DMS153 treated with DMSO at 0.1 percent for 48 hours (cell line): ENCODE data around the gene UBALD2.
"Not testable (repeated sequence)": the region's sequence is repeated elsewhere in the genome, so short reads cannot be mapped to it uniquely, and the experiment has no call there.

Experiments
- DNase-seq: peaks from one replicate; lab custom pipeline; 2025; ENCODE audit not compliant: unreplicated experiment; lab: John Stamatoyannopoulos, UW

The UBALD2 gene

DNA sequence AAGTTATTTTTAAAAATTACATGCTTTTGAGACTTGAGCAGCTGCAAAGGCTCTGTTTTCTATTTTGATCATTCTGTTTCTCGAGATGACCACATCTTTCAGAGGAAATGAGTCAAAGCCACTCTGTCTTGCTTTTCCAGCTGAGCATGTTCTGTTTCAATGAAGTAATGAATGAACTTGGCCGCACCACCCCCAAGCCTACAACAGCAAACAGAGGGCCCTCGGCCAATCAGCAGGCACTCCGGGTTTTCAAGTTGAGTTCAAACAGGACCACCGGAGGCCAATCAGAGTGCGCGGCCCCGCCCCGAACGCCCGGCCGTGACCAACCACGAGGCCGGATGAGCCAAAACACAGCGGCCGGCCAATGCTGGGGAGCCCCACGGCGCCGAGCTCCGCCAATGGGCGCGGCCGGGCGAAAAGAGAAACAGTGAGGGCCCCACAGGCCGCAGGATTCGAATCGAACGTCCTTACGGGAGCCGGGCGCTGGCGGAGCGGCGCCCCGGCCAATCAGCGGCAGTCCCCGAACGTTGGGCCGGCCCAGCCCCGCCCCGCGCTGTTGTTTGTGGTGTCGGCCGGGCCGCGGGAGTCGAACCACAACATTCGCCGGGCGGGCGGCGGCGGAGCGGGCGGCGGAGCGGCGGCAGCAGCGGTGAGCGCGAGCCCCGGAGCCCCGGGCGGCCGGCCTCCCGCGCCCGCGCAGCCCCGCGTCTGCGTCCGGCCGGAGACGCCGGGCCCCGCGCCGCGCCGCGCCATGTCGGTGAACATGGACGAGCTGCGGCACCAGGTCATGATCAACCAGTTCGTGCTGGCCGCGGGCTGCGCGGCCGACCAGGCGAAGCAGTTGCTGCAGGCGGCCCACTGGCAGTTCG is at the start of gene UBALD2:
TSS of gene UBALD2 (plus strand) at position 594 of the 869 bp plus-strand sequence. CDS start at position 752, 158 bp downstream.
- DNase-seq, result peak; percentile 96

DNA sequence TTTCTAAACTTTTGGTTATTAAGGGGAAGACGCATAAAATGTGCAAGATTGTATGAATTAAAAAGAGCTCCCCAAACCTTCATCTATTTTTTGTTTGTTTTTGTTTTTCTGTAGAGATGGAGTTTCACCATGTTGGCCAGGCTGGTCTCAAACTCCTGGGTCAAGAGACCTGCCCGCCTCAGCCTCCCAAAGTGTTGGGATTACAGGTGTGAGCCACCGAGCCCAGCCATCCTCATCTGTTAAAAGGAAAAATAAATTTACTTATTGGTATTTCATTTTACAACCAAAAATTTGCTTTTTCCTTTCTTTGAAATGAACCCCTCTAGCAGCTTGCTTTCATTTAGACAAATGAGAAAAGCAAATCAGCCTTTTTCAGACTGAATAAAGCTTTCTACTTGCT is 48.1 kb upstream of the UBALD2 start:
- DNase-seq, result no peak

DNA sequence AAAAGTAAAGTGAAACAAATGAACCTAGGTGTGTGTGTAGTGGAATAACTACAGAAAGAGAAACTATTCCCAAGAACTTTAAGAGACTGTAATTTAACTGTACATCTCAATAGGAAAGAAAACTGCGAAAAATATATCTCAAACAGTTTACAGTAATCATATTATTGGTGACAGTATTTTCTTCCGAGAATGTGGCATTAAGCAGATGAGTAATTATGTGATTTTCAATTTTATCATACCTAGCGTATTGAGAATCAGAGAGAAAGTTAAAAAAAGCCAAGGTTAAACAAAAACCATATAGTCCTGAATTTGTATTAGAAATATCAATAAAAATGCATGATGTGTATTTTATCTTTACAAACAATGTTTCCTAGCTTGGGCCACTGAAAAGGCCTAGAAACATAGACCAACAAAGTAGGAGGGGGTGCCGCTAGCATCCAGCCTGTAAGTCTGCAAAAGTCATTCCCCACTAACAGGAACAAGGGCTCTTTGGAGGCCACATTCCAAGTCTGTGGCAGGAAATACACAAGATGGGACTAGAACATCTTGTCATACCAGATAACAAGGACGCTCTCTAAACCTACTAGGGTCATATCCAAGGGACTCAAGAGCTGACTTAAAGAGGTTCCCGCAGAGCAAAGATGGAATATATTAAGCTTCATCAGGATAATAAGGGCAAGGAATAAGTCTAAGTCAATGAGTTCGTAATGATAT is 45.3 kb upstream of the UBALD2 start:
- DNase-seq, result no peak

DNA sequence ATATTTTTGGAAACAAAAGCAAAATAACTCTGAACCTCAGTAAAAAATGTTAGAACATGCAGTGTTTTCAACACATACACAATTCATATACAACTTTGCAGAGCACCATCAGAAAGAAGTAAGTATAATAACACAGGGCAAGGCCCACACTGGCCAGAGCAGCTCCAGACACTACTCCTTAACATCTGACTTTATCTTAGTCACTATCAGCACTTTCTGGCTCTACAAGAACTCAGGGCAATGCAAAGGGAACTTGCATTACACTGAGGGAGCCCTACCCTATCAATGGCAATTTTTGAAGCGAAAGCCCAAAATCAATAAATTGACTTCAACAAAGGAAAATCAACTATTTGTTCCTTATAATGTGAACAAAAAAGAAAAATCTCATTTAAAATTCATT is 41.3 kb upstream of the UBALD2 start:
- no peak for DNase-seq

DNA sequence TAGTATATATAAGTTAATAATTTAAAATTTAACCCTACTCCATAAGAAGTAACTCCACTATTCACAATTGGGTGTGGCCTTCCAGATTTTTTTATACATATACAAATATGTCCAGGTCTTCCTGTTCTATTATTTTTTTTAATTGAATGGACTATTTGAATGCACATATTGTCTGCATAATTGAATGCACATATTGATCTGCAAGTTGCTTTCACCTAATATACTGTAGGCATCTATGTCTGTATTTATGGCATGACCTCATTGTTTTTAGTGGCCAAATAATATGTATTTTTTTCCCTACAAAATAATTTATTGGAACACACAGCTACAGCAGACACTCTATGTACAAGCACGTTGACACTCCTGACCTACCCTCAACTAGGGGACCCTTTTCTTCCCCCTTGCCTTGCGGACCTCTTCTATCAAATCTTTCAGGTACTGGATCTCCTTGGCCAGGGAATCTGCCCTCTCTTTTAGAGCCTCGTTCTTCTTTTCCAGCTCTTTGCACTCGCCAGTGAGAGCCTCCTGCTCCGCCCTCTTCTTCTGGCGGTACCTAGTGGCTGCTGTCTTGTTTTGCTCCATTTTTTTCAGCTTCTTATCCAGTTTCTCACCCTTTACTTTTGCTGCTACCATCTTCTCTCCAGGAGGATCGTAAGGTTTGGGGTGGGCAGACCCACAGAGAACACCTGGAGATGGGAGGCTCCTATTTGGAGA is 39.6 kb upstream of the UBALD2 start:
- not testable (repeated sequence) for DNase-seq

DNA sequence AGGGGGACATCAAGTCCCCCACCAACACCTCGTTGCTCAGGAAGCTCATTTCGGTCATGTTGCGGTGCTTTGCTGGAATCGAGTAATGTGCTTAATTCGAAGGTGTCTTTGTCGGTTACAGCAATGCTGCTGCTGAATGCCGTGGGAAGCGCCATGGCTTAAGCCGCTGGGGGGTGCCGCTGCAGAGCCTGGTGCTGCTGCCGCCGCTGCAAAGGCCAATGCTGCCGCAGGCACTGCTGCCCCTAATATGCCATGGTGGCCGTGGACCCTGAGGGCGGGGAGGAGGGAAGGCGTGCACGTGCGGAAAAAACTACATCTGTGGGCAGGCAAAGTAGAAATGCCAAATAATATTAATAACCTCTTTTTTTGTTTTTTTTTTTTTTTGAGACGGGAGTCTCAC is 38.4 kb upstream of the UBALD2 start:
- DNase-seq, result not testable (repeated sequence)

DNA sequence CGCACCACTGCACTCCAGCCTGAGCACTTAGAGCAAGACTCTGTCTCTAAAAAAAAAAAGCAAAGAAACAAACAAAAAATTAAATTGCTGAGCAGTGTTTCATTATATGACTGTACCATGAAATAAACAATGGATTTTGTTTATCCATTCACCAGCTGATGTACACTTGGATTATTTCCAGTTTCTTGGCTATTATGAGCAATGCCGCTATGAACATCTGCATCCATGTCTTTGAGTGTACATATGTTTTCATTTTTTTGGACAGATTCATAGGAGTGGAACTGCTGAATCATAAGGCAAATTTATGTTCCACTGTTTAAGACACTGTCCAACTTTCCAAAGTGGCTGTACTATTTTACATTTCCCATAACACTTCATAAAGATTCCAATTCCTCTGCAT is 32.8 kb upstream of the UBALD2 start:
- no peak for DNase-seq

DNA sequence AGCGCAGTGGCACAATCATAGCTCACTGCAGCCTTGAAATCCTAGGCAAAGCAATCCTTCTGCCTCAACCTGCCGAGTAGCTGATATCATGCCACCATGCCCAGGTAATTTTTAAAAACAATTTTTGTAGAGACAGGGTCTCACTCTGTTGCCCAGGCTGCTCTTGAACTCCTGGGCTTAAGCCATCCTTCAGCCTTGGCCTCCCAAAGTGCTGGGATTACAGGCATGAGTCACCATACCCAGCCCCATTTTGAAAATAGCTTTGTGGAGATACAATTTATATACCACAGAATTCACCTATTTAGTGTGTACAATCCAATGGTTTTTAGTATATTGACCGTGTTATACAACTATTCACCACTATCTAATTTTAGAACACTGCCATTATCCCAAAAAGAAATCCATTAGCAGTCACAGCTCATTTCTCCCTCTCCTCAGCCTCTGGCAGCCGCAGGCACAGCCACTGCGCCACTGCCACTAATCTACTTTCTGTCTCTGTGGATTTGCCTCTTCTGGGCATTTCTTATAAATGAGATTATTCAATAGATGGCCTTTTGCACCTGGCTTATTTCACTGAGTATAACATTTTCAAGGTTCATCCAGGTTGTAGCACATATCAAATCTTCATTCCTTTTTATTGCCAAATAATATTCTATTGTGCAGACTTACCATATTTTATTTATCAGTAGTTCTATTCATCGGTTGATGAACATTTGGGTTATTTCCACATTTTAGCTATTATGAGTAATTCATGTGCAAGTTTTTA is 31.4 kb upstream of the UBALD2 start:
- no peak for DNase-seq

DNA sequence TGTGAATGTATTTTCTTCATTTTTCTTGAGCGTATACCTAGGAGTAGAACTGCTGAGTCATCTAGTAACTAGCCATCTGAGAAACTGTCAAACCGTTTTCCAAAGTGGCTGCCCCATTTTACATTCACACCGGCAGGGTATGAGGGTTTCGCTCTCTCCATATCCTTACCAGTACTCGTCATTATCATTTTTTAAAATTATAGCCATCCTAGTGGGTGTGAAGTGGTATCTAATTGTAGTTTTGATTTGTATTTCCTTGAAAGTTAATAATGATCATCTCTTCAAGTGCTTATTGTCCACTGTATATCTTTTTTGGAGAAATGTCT is 30.8 kb upstream of the UBALD2 start:
- DNase-seq, result no peak

DNA sequence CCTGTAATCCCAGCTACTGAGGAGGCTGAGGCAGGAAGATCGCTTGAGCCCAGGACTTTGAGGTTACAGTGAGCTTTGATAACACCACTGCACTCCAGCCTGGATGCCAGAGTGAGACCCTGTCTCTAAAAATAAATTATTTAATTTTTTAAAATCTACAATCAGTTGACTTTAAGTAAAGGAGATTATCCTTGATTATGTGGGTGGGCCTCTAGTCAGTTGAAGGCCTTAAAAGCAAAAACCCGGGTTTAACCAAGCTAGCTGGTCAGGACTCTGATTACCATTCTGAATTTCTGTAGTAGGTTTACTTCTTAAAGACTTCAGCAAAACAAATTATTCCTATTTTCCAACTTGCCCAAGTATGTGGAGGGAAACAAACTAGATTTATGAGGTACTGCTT is 29.3 kb upstream of the UBALD2 start:
- DNase-seq, result no peak

DNA sequence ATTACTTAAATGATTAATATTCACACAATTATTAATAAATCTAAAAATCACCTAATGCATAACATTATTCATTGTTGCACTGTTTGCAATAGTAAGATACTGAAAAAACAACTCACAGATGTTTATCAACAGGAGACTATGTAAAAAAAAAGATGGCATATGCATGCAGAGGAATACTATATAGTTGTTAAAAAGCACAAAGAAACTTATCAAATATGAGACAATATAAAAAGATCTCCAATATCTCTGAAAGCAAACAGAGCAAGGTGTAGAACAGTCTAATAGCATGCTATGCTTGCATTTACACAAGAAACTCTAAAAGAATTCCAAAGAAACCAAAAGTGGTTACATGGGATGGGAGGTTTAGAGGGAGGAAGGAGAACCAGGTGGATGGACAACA is 28.5 kb upstream of the UBALD2 start:
- DNase-seq, result no peak

DNA sequence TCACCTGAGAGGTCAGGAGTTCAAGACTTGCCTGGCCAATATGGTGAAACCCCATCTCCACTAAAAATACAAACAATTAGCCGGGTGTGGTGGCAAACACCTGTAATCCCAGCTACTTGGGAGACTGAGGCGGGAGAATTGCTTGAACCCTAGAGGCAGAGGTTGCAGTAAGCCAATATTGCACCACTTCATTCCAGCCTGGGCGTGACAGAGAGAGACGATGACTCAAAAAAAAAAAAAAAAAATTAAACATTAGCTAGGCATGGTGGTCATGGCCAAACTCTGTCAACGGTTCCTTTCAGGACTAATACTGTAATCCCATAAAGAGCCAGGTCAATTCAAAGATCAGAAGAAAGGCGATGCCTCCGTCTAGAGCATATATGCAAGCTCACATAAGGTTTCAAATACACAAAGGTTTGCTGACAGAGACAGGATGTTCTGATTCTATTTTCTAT is 27.3 kb upstream of the UBALD2 start:
- no peak for DNase-seq

DNA sequence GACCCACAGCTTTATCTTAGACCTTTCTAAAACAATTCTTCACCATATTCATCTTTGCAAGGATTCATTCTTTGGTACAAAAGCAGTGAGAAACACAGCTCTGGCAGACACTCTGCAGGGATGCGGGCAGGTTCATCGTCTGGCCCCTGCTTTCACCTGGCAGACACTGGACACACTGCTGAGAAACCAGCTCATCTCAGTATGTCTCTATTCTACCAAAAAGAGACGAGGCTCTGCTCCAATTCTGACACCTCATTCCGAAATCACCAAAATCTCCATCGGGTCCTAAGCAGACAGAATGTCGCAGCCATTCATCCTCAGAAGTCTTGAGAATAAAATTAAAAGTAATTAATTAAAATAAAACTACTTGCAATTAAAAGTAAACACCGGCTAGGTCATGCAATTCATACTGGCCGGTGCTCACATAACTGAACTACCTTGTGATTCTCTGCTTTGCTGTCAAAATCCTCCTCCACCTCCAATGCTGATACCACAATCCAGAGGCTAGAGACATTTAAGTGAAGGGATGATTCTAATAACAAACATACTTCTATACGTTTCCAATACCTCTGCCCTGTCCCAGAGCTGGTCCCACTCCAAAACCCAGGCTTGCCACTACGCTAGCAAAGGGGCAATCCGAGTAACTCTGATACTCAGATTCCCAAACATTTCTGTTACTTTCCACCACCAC is 26.2 kb upstream of the UBALD2 start:
- no peak for DNase-seq

DNA sequence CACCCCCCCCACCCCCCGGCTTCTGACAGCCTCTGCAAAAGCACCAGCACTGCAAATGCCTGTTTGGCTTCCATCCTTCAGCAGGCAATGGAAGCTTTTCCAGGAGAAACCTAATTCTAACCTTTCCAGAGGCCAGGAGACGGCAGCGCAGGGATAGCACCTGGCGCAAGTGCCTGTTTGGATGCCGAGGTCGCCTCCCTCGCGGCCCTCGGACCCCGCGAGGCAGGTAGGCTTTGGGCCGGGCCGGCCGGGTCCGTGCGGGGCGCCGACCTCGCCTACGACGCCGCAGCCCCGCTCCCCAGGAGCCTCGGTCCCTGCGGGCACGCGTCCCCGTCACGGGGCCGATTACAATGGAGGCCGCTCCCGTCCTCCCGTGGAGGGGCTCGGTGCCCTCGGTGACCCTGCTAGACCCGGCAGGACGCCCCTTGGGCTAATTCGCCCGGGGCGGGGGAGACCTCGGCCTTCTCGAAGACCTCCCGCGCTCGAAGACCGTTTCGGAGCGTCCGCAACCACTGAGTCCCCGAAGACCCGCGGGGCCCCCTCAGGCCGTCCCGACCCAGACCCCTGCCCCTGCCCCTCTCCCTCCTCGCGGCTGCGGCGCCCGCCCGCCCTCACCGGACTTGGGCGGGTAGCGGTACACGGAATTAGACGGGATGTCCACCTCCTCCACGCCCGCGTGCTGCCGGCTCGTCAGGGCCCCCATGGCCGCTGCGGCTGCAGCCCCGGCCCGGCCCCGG is 25.4 kb upstream of the UBALD2 start:
- DNase-seq, result no peak

DNA sequence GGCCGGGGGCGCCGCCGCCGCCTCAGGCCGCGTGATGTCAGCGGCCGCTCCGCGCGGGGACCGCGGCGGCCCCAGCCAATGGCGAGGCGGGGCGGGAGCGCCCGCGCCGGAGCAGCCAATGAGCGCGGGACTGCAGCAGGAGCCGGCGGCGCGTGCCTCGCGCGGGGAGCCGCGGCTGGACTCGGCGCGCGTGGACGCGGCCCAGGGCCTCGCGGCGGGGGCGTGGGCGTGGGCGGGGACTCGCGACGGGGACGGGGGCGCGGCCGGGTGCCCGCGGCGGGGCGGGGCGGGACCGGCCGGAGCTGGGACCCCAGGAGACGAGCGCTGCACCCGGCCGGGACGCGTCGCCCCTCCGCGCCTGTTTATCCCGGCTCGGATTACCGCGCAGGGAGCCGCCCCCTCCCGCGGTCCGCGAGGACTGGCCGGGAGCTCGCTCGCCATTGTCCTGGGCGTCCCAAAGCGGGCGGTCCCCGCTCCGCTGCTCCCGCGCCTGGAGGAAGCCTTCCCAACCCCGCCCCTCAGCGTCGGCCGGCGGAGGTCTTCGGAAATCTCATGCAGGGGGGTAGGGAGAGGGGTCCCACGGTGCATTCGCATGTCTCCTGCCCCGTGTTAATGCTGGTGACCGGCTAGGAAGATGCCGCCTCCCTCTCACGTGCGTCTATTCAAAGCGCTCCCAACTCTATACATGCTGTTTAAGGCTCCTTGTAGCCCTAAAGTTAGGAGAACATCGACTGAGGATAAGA is 24.5 kb upstream of the UBALD2 start, which contains the start of gene RNF157:
TSS of gene RNF157 (minus strand) at position 33 of the 743 bp plus-strand sequence. CDS start 253 bp downstream, outside the sequence.
- DNase-seq, result no peak

DNA sequence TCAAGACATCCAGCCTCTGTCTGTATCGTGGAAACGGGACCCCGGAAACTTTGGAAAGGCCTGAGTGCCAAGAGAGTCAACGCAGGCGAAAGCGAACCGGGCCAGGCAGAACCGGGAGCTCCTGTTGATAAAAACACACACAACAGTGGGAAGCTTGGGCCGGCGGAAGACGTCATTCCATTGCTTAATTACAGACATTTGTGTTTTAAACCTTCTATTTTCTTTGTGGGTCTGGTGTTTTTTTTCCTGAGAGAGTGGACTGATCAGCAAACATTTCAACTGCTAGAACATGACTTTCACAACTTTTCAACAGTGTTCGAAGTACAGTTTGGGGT is 24.0 kb upstream of the UBALD2 start:
- DNase-seq, result no peak

DNA sequence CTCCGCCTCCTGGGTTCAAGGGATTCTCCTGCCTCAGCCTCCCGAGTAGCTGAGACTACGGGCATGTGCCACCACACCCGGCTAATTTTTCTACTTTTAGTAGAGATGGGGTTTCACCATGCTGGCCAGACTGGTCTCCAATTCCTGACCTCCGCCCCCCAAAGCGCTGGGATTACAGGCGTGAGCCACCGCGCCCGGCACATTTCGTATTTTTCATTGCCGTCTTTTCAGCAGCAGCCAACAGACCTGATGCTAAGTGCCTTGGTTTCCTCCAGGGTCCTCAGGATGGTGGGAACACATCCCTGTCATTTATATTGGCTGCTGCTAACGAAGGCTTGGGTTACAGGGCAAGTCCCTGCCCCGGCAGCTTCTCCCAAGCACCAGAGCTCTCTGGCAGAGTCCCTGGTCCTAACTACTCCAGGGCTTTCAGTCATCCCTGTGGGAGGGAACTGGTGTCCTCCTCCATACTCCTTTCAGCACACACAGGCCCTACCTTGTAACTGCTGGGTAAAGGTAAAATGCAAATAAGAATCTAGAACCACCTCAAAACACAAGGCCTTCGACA is 23.4 kb upstream of the UBALD2 start:
- DNase-seq, result no peak

DNA sequence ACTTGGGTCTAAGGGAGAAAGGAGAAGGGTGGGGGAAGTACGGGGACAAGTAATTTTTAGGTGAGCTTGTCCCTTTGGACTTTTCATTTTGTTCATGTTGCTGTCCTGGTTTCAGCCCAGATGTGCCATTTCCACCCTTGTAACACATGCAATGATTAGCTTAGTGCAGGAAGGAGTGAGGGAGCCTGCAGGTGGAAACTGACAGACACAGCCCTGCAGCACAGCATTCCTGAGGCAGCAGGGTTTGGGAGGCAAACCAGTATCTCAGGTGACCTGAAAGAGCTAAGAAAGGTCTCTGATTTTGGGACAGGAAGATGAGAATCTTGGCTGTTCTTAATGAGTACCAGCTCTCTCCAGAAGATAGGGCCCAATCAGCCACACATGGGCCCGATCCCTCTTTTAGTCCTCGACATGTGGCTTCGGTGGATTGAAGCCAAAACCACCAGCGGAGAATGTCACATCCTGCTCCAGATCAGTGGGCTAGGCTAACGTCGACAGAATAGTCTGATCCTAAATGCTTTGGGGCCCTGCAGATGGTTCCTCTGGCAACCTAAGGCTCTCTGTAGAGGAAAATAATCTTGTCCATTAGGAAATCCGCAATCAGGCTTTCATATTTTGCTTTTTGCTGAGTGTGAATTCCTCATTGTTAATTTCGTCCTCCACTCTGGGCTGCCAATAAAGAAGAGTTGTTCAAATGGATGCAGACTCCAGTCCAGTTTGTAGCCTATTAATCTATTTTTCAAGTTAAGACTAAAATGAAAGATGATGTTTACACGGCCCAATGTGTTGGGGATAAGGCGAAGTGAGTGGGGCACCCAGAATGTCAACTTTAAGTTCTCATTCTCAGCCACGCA is 21.1 kb upstream of the UBALD2 start:
- DNase-seq, result no peak
